GM12872 (cell line): Measurements from ENCODE around the gene ERBB4.

Experiments used
- CTCF ChIP-seq: IDR thresholded peaks from 3 replicates; pipeline ENCODE4 v1.5.1; 2011; ENCODE audit warnings: low read depth, mild to moderate bottlenecking, low read length, moderate library complexity; ENCODE audit not compliant: insufficient read depth

ERBB4 gene

DNA sequence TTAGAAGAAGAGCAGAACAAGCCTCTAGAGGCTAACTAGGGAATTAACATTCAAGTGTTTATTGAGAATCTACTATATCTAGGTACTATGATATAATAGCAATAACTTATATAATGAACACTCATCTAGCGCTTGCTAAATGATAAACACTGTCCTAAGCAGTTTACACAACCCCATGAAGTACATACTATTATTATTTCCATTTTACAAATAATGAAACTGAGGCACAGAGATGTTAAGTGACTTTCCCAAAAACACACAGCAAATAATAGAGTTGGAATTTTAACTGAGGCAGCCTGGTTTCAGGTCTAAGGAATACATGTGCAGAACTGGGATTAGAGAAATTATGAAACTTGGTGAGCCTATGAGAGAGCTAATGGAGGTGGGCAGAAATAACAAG lies 1088.8 kb downstream of the ERBB4 start:
- TF ChIP-seq CTCF, result no peak

- no peak for TF ChIP-seq CTCF
Observed at GRCh38 chr2:211447548-211447947, 1091.1 kb downstream of the ERBB4 start.

- TF ChIP-seq CTCF, result no peak
Observed at GRCh38 chr2:211440107-211440506, 1098.5 kb downstream of the ERBB4 start.

GRCh38 chr2:211439011-211439410 lies 1099.6 kb downstream of the ERBB4 start:
- no peak for TF ChIP-seq CTCF

- no peak for TF ChIP-seq CTCF
Observed at GRCh38 chr2:211437396-211437795, 1101.2 kb downstream of the ERBB4 start.

DNA sequence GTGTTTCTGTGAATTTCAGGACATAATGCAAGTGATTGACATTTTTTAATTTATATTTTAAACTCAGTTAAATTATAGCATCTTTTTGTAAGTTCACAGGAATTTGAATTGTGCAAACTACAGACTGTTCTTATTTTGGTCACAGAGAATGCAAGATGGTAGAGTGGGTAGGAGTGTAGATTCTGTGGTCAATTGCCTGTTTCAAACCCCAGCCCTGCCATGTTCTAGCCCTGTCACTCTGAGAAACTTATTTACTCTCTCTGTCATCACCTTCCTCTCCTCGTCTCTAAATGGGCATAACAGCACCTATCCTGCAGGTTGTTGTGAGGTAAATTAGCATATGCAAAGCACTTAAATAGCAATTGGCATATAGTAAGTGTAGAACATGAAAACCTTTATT lies 1102.4 kb downstream of the ERBB4 start:
- no peak for TF ChIP-seq CTCF

- no peak for TF ChIP-seq CTCF
Observed at GRCh38 chr2:211435331-211435730, 1103.3 kb downstream of the ERBB4 start.

- TF ChIP-seq CTCF, result no peak
Observed at GRCh38 chr2:211434773-211435172, 1103.8 kb downstream of the ERBB4 start.
